Measurements from ENCODE around the gene NFKBIZ.
A peak's percentile ranks its signal among the peaks of the same experiment; 100 is the strongest.

The NFKBIZ gene

DNA sequence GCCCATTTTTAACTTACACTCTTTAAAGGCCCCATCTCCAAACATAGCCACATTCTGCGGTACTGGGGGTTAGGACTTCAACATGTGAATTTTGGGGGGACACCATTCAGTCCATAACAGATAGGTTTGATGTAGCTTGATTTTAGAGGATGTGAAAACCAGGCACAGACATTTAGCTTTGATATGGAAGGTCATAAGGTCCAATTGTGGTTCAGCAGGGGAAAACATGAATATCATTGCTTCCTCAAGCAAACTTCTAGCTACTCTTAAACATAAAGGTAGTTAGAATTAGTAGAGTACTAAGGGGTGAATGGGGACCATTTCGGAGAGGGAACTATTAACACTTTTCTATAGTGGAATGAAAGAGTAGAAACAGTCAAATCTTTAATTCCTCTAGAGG is 13.6 kb upstream of the NFKBIZ start:
- 89% methylated on average over 1 of the region's 2 CpGs for WGBS
- no peak for DNase-seq

GRCh38 chr3:101836160-101836559 is 13.2 kb upstream of the NFKBIZ start:
- Histone ChIP-seq H3K4me3 (ENCODE audit: insufficient read depth in 1 of 2, low read depth in 1 of 2, low read length in 2 of 2) (no peak overlapping the region), H3K23ac (ENCODE audit: low read length in 2 of 2) (no peak overlapping the region), H2BK15ac (ENCODE audit: low read depth, poor library complexity, severe bottlenecking) (no peak overlapping the region), H2AFZ (ENCODE audit: low read depth, low read length) (no peak overlapping the region), H2BK5ac (ENCODE audit: low read depth, low read length, poor library complexity, severe bottlenecking) (no peak overlapping the region), H3K14ac (ENCODE audit: low read length in 2 of 2) (no peak overlapping the region), H3K9me3 (ENCODE audit: control insufficient read depth, low read length) (no peaks in the 10 kb centered on the region), H2BK120ac (ENCODE audit: low read depth, low read length) (no peak overlapping the region), H3K9ac (ENCODE audit: low read length) (no peak overlapping the region), H3K27ac (ENCODE audit: low read length, poor library complexity, severe bottlenecking) (no peak overlapping the region), H3K36me3 (ENCODE audit: control insufficient read depth in 1 of 2, insufficient read depth in 2 of 2, low read depth in 1 of 2, low read length in 2 of 2) (peaks cover 5 to 10% of the 10 kb centered on the region in 2 experiments), H4K8ac (ENCODE audit: low read length) (no peak overlapping the region), H2AK5ac (ENCODE audit: low read length, severe bottlenecking) (no peak overlapping the region), H4K91ac (ENCODE audit: low read length) (no peak overlapping the region), H3K79me1 (replicated peaks; ENCODE audit: low read length, poor library complexity, severe bottlenecking) (peaks cover 31% of the 10 kb centered on the region), H3K18ac (ENCODE audit: low read depth in 1 of 2, low read length in 2 of 2) (no peak overlapping the region), H3K4ac (ENCODE audit: low read depth in 1 of 2, low read length in 2 of 2) (no peak overlapping the region), H3K4me2 (ENCODE audit: low read length, poor library complexity, severe bottlenecking) (no peak overlapping the region), H3K4me1 (ENCODE audit: control insufficient read depth, insufficient read depth, low read depth, low read length) (peaks cover 2% of the 10 kb centered on the region), H2BK12ac (ENCODE audit: low read length in 2 of 2) (no peak overlapping the region), H3K27me3 (ENCODE audit: control insufficient read depth in 1 of 2, insufficient read depth in 1 of 2, low read length in 2 of 2) (no peaks in the 10 kb centered on the region)
- 80% methylated on average over 3 of the region's 6 CpGs for WGBS
- DNase-seq = no peak

More for the DNA sequence above, 13.6 kb upstream of the NFKBIZ start:
- Histone ChIP-seq H2BK5ac (ENCODE audit: low read depth, low read length, poor library complexity, severe bottlenecking) (no peak overlapping the region), H3K9me3 (ENCODE audit: control insufficient read depth, low read length) (no peaks in the 10 kb centered on the region), H3K4me1 (ENCODE audit: control insufficient read depth, insufficient read depth, low read depth, low read length) (peaks cover 2% of the 10 kb centered on the region), H2AFZ (ENCODE audit: low read depth, low read length) (no peak overlapping the region), H2BK120ac (ENCODE audit: low read depth, low read length) (no peak overlapping the region), H3K4me2 (ENCODE audit: low read length, poor library complexity, severe bottlenecking) (no peak overlapping the region), H3K79me1 (replicated peaks; ENCODE audit: low read length, poor library complexity, severe bottlenecking) (peaks cover 31% of the 10 kb centered on the region), H3K27me3 (ENCODE audit: control insufficient read depth in 1 of 2, insufficient read depth in 1 of 2, low read length in 2 of 2) (no peaks in the 10 kb centered on the region), H4K8ac (ENCODE audit: low read length) (no peak overlapping the region), H2BK12ac (ENCODE audit: low read length in 2 of 2) (no peak overlapping the region), H2AK5ac (ENCODE audit: low read length, severe bottlenecking) (no peak overlapping the region), H3K18ac (ENCODE audit: low read depth in 1 of 2, low read length in 2 of 2) (no peak overlapping the region), H3K14ac (ENCODE audit: low read length in 2 of 2) (no peak overlapping the region), H3K27ac (ENCODE audit: low read length, poor library complexity, severe bottlenecking) (no peak overlapping the region), H4K91ac (ENCODE audit: low read length) (no peak overlapping the region), H2BK15ac (ENCODE audit: low read depth, poor library complexity, severe bottlenecking) (no peak overlapping the region), H3K36me3 (ENCODE audit: control insufficient read depth in 1 of 2, insufficient read depth in 2 of 2, low read depth in 1 of 2, low read length in 2 of 2) (peaks cover 5 to 10% of the 10 kb centered on the region in 2 experiments), H3K9ac (ENCODE audit: low read length) (no peak overlapping the region), H3K4ac (ENCODE audit: low read depth in 1 of 2, low read length in 2 of 2) (no peak overlapping the region), H3K4me3 (ENCODE audit: insufficient read depth in 1 of 2, low read depth in 1 of 2, low read length in 2 of 2) (no peak overlapping the region), H3K23ac (ENCODE audit: low read length in 2 of 2) (no peak overlapping the region)

DNA sequence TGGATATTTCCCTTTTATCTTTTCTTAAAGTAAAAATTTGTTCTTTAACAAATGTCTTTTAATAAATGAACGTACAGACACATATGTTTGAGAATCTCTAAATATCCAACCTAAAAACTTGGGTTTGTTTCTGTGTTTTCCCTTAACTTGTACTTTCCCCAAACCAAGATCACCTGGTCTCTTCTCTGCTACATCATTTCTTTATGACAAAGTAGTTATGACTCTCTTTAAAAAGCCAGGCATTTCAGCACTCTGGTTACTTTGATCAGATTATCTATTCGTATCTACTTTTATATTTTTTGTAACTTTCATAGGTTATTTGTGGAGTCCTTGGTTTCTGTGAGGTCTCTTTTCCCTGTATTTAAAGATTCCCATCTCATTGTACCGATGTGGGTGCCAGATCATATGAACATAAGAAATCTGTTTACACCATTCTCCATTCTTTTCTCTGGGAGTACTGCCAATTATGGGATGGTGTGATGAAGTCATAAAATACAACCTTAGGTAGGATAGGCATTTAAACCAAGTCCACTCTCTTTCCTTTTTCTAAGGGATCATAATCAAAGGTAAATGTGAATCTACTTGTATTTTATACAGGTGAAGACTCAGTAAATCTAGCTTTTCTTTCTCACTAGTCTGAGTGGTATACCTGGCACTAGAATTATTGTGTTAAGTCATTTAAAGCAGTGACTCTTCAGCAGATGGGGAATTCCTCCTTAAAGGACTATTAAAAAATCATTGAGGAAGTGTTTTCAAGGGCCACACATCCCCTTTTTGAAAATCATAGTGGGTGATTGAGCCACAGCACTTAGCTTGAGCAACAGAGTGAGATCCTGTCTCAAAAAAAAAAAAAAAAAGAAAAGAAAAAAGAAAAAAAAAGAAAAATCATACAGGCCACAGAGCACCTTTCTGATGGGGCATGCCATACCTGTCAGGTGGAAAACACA is 12.4 kb upstream of the NFKBIZ start:
- Histone ChIP-seq H3K36me3 (ENCODE audit: control insufficient read depth in 1 of 2, insufficient read depth in 2 of 2, low read depth in 1 of 2, low read length in 2 of 2) (peaks cover 5 to 6% of the 10 kb centered on the region in 2 experiments), H3K27ac (ENCODE audit: low read length, poor library complexity, severe bottlenecking) (no peak overlapping the region), H2AFZ (ENCODE audit: low read depth, low read length) (no peak overlapping the region), H3K4me1 (ENCODE audit: control insufficient read depth, insufficient read depth, low read depth, low read length) (peaks cover 2% of the 10 kb centered on the region), H3K18ac (ENCODE audit: low read depth in 1 of 2, low read length in 2 of 2) (no peak overlapping the region), H3K9ac (ENCODE audit: low read length) (no peak overlapping the region), H3K27me3 (ENCODE audit: control insufficient read depth in 1 of 2, insufficient read depth in 1 of 2, low read length in 2 of 2) (no peaks in the 10 kb centered on the region), H3K9me3 (ENCODE audit: control insufficient read depth, low read length) (no peaks in the 10 kb centered on the region), H2BK120ac (ENCODE audit: low read depth, low read length) (no peak overlapping the region), H3K4ac (ENCODE audit: low read depth in 1 of 2, low read length in 2 of 2) (no peak overlapping the region), H4K8ac (ENCODE audit: low read length) (no peak overlapping the region), H2AK5ac (ENCODE audit: low read length, severe bottlenecking) (no peak overlapping the region), H3K79me1 (replicated peaks; ENCODE audit: low read length, poor library complexity, severe bottlenecking) (peaks cover 27% of the 10 kb centered on the region), H3K23ac (ENCODE audit: low read length in 2 of 2) (no peak overlapping the region), H2BK15ac (ENCODE audit: low read depth, poor library complexity, severe bottlenecking) (no peak overlapping the region), H3K4me3 (ENCODE audit: insufficient read depth in 1 of 2, low read depth in 1 of 2, low read length in 2 of 2) (no peak overlapping the region), H2BK12ac (ENCODE audit: low read length in 2 of 2) (no peak overlapping the region), H3K14ac (ENCODE audit: low read length in 2 of 2) (no peak overlapping the region), H4K91ac (ENCODE audit: low read length) (no peak overlapping the region), H2BK5ac (ENCODE audit: low read depth, low read length, poor library complexity, severe bottlenecking) (no peak overlapping the region), H3K4me2 (ENCODE audit: low read length, poor library complexity, severe bottlenecking) (no peak overlapping the region)
- DNase-seq = peak; percentile 41
- WGBS = 100% methylated on average over 1 of the region's 3 CpGs

DNA sequence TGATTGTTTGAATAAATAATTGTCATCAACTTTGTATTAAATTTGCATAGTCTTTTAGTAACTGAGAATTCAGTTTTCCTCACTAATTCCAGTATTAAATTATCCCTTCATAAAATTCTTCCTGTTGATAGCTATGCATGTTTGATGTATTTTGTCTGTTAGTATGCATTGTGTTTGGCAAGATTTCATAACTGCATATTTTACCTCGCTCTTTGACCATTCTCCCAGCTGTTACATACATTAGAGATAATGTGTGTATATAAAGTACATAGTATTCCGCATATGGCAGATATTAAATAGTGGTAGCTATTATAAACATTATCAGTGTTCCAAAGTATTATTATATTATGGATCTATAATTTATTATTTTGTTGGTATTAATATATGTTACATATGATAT is 10.6 kb upstream of the NFKBIZ start:
- no peak overlapping the region for H3K18ac ChIP-seq (ENCODE audit: low read depth in 1 of 2, low read length in 2 of 2)
- no peak overlapping the region for H2BK120ac ChIP-seq (ENCODE audit: low read depth, low read length)
- no peak overlapping the region for H3K4me3 ChIP-seq (ENCODE audit: insufficient read depth in 1 of 2, low read depth in 1 of 2, low read length in 2 of 2)
- no CpG with 5 or more reads among the region's 2 CpGs for WGBS
- DNase-seq = no peak
- no peak overlapping the region for H3K4me2 ChIP-seq (ENCODE audit: low read length, poor library complexity, severe bottlenecking)
- H2BK12ac ChIP-seq (ENCODE audit: low read length in 2 of 2) = no peak overlapping the region
- no peak overlapping the region for H2AK5ac ChIP-seq (ENCODE audit: low read length, severe bottlenecking)
- peaks cover 24% of the 10 kb centered on the region for H3K79me1 ChIP-seq (replicated peaks; ENCODE audit: low read length, poor library complexity, severe bottlenecking)
- peaks cover 6% of the 10 kb centered on the region for H3K4me1 ChIP-seq (ENCODE audit: control insufficient read depth, insufficient read depth, low read depth, low read length)
- no peak overlapping the region for H3K14ac ChIP-seq (ENCODE audit: low read length in 2 of 2)
- no peak overlapping the region for H2BK5ac ChIP-seq (ENCODE audit: low read depth, low read length, poor library complexity, severe bottlenecking)
- H4K8ac ChIP-seq (ENCODE audit: low read length) = no peak overlapping the region
- no peak overlapping the region for H2BK15ac ChIP-seq (ENCODE audit: low read depth, poor library complexity, severe bottlenecking)
- no peak overlapping the region for H3K9ac ChIP-seq (ENCODE audit: low read length)
- no peaks in the 10 kb centered on the region for H3K9me3 ChIP-seq (ENCODE audit: control insufficient read depth, low read length)
- H3K36me3 ChIP-seq (ENCODE audit: control insufficient read depth in 1 of 2, insufficient read depth in 2 of 2, low read depth in 1 of 2, low read length in 2 of 2) = peaks cover 0 to 6% of the 10 kb centered on the region in 2 experiments
- H3K27ac ChIP-seq (ENCODE audit: low read length, poor library complexity, severe bottlenecking) = no peak overlapping the region
- H2AFZ ChIP-seq (ENCODE audit: low read depth, low read length) = no peak overlapping the region
- no peak overlapping the region for H3K23ac ChIP-seq (ENCODE audit: low read length in 2 of 2)
- no peaks in the 10 kb centered on the region for H3K27me3 ChIP-seq (ENCODE audit: control insufficient read depth in 1 of 2, insufficient read depth in 1 of 2, low read length in 2 of 2)
- no peak overlapping the region for H3K4ac ChIP-seq (ENCODE audit: low read depth in 1 of 2, low read length in 2 of 2)
- H4K91ac ChIP-seq (ENCODE audit: low read length) = no peak overlapping the region

All from mesenchymal stem cell (in vitro differentiated cells and primary cell).